Lung (tissue), 12 donors: ENCODE results near the gene TMEM150A. TPM values are rescaled to one million over a fixed set of nuclear protein-coding genes. Genes with fewer than 3 reads are reported as not detected.
A peak's percentile ranks its signal among the peaks of the same experiment; 100 is the strongest.
"Not testable (repeated sequence)": the region's sequence is repeated elsewhere in the genome, so short reads cannot be mapped to it uniquely, and the experiment has no call there.

Experiments used
- ATAC-seq: fragments of 200-7000 bp; cut with Tn5 transposase; one replicate; pipeline ENCODE4 v1.9.1; 2020; ENCODE audit warnings: moderate number of reproducible peaks; ENCODE audit not compliant: insufficient read depth, low FRiP score
- DNase-seq, 3 donors: peaks; one replicate each; pipeline ENCODE4 v3.0.0-alpha.2; 2013 to 2017
- H3K27ac ChIP-seq, 2 donors: one replicate each; pipeline ENCODE4 v1.5.1; 2013; ENCODE audit warnings: mild to moderate bottlenecking in 2 of 2, moderate library complexity in 2 of 2, control low read depth in 1 of 2, inconsistent platforms in 1 of 2, low read depth in 1 of 2, low read length in 1 of 2
- H3K27me3 ChIP-seq, 3 donors: one replicate each; pipeline ENCODE4 v1.5.1; 2013; ENCODE audit warnings: low read length in 2 of 3; ENCODE audit not compliant: control insufficient read depth in 3 of 3, insufficient read depth in 3 of 3
- H3K36me3 ChIP-seq, 4 donors: one replicate each; pipeline ENCODE4 v1.5.1; 2013; ENCODE audit warnings: low read length in 4 of 4, mild to moderate bottlenecking in 1 of 4, moderate library complexity in 1 of 4; ENCODE audit not compliant: control insufficient read depth in 4 of 4, insufficient read depth in 4 of 4
- H3K4me1 ChIP-seq, 5 donors: one replicate each; pipeline ENCODE4 v1.5.1; 2013; ENCODE audit warnings: low read length in 5 of 5, mild to moderate bottlenecking in 2 of 5, moderate library complexity in 1 of 5; ENCODE audit not compliant: control insufficient read depth in 5 of 5, insufficient read depth in 5 of 5
- H3K4me3 ChIP-seq: one replicate; pipeline ENCODE4 v1.5.1; 2013; ENCODE audit warnings: mild to moderate bottlenecking, control low read depth, moderate library complexity
- H3K9ac ChIP-seq, 2 donors: one replicate each; pipeline ENCODE4 v1.5.1; 2013; ENCODE audit warnings: low read length in 2 of 2, control low read depth in 1 of 2; ENCODE audit not compliant: insufficient read depth in 1 of 2
- H3K9me3 ChIP-seq, 4 donors: one replicate each; pipeline ENCODE4 v1.5.1; 2013; ENCODE audit warnings: low read length in 3 of 4, mild to moderate bottlenecking in 1 of 4, moderate library complexity in 1 of 4; ENCODE audit not compliant: control insufficient read depth in 4 of 4, insufficient read depth in 3 of 4
- CTCF ChIP-seq: IDR thresholded peaks from 2 replicates; pipeline ENCODE4 v1.5.1; 2012; ENCODE audit warnings: mild to moderate bottlenecking; ENCODE audit errors: control extremely low read depth, extremely low read depth
- WGBS, 2 donors: extraction: QIAGEN DNeasy Blood & Tissue Kit; methylation state at CpG; one replicate each; pipeline ENCODE4 v1.1.7; 2013; 5-methylcytosine and 5-hydroxymethylcytosine counted together
- polyA plus RNA-seq, 2 donors: library from polyadenylated mRNA; stranded (reverse); fragments of 200-250 nt; gene quantifications; one replicate each; pipeline ENCODE4 v1.2.1, GENCODE V29; 2013
- total RNA-seq, 2 donors: library from RNA; depleted of rRNA in 1 of 2; stranded (reverse); fragments of >200 nt in 1 of 2; gene quantifications; one replicate each; pipeline ENCODE4 v1.2.1, GENCODE V29; 2014 to 2021
- donor health status: control.
- donor health status: control.
- donor health status: Bipolar disorder and iron deficiency.
- donor health status: healthy.
- donor health status: DM: yes; HTN: yes; CAD: no.

TMEM150A gene
- total and polyA plus RNA-seq, 4 donors, result 10.2 to 48.6 (median 31.8) TPM

DNA sequence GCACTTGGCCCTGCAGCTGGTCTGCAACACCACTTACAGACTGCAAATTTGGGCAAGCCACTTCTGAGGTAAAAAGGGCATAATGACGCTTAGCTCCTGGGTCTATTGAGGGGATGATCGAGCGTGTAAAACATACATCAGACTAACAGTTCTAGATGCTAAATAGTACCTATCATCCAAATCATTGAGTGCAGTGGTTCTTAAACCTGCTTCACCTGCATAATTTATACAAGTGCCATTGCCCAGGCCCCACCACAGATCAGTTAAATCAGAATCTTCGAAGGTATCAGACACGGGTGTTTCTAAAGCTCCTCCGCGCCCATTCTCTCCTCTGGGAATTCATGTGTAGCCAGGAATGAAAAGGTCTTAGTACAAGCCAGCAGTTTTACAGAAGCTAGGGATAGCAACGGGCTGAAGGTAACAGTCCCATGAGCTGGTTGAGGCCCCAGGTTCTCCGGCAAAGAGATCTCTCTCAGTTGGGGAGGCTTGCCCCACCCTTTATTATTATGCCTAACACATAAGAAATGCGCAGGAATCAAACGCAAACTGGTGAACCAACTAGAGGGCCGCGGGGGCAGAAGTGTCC is 7.7 kb downstream of the TMEM150A start:
- peaks cover 9 to 33% (median 28%) of the 10 kb centered on the region in 5 donors for H3K4me1 ChIP-seq
- ATAC-seq, result no peak
- WGBS, 2 donors, result 18% methylated on average over 13 of the region's 13 CpGs

DNA sequence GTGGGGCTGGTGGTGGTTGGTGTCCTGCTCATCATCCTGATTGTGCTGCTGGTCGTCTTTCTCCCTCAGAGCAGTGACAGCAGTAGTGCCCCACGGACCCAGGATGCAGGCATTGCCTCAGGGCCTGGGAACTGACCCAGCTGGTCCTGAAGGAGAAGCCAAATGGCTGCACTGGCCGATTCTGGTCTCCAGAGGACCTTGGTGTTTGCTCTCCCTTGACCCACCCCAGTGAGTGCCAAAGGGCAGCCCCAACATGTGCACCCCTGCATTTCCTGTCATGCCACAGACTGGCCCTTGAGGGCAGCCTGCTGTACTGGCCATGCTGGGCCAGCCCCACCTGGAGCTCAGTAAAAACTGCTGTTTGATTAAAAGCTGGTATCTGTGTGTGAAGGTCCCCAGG is 9.5 kb downstream of the TMEM150A start:
- H3K27ac ChIP-seq, result peak overlapping the region in 1 of 2 donors; percentile 26
- no peak for DNase-seq
- H3K4me1 ChIP-seq, result peaks cover 9 to 48% (median 35%) of the 10 kb centered on the region in 5 donors
- no peak for ATAC-seq
- no peaks in the 10 kb centered on the region for H3K27me3 ChIP-seq
- H3K9ac ChIP-seq, result no peak overlapping the region
- H3K36me3 ChIP-seq, result peaks cover 0 to 17% (median 7%) of the 10 kb centered on the region in 4 donors
- WGBS, 2 donors, result 66 to 83% methylated on average over 3 of the region's 3 CpGs
- no peak overlapping the region for H3K4me3 ChIP-seq
- H3K9me3 ChIP-seq, result no peaks in the 10 kb centered on the region
- no peak for TF ChIP-seq CTCF

More for the DNA sequence above, 7.7 kb downstream of the TMEM150A start:
- peak overlapping the region; percentile 48 for H3K4me3 ChIP-seq
- no peak for DNase-seq
- H3K9me3 ChIP-seq, result no peaks in the 10 kb centered on the region
- H3K36me3 ChIP-seq, result peaks cover 0 to 33% (median 12%) of the 10 kb centered on the region in 4 donors
- H3K27me3 ChIP-seq, result no peaks in the 10 kb centered on the region
- no peak for TF ChIP-seq CTCF
- H3K9ac ChIP-seq, result peak overlapping the region in 1 of 2 donors; percentile 80
- peak overlapping the region; percentile 89 to 93 for H3K27ac ChIP-seq

GRCh38 chr2:85592299-85592698 is 10.2 kb downstream of the TMEM150A start:
- not testable (repeated sequence) for DNase-seq, H3K4me3 ChIP-seq, H3K9me3 ChIP-seq, H3K27me3 ChIP-seq, H3K9ac ChIP-seq, ATAC-seq
- WGBS, 2 donors, result 90 to 96% methylated on average over 9 of the region's 9 CpGs
- H3K36me3 ChIP-seq, result peaks cover 0 to 13% (median 4%) of the 10 kb centered on the region in 4 donors
- peaks cover 9 to 51% (median 36%) of the 10 kb centered on the region in 5 donors for H3K4me1 ChIP-seq
- peak overlapping the region in 1 of 2 donors; percentile 94 for H3K27ac ChIP-seq

DNA sequence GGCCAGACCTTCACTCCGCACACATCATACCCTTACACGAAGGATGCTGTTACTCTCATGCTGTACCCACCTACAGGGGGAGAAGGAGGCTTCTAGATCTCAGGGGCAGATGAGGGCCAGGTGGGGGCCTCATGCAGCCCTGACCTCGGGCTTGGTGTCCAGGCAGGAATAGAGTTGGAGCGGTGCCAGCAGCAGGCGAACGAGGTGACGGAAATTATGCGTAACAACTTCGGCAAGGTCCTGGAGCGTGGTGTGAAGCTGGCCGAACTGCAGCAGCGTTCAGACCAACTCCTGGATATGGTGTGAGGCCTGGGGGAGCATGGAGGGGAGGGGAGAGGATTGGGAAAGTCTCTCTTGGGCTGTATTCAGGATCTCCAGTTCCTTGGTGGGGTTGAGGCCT is 10.9 kb downstream of the TMEM150A start:
- ATAC-seq (no peak), DNase-seq (no peak)
- Histone ChIP-seq H3K9ac (no peak overlapping the region), H3K27me3 (no peaks in the 10 kb centered on the region), H3K36me3 (peaks cover 0 to 6% (median under 1%) of the 10 kb centered on the region in 4 donors), H3K27ac (peak overlapping the region in 1 of 2 donors; percentile 94), H3K4me3 (no peak overlapping the region), H3K4me1 (peaks cover 9 to 47% (median 35%) of the 10 kb centered on the region in 5 donors), H3K9me3 (no peaks in the 10 kb centered on the region)
- TF ChIP-seq CTCF, result no peak
- WGBS, 2 donors, result 53 to 63% methylated on average over 12 of the region's 12 CpGs
